HFFc6 (cell line): ENCODE results near the gene RENBP. TPM values are rescaled to one million over a fixed set of nuclear protein-coding genes. Genes with fewer than 3 reads are reported as not detected.
"Not testable (repeated sequence)": the region's sequence is repeated elsewhere in the genome, so short reads cannot be mapped to it uniquely, and the experiment has no call there.

Experiments
- DNase-seq: peaks from one replicate; pipeline ENCODE4 v3.0.0-alpha.2; 2018
- H3K27ac Mint-ChIP-seq: 2 replicates; pipeline ENCODE4 v1.8.0; 2020; ENCODE audit warnings: mild to moderate bottlenecking, mixed read lengths
- H3K27me3 Mint-ChIP-seq: 2 replicates; pipeline ENCODE4 v1.8.0; 2021; ENCODE audit warnings: mild to moderate bottlenecking, moderate library complexity, mixed read lengths; ENCODE audit not compliant: insufficient read depth
- H3K36me3 Mint-ChIP-seq: 2 replicates; pipeline ENCODE4 v1.8.0; 2021; ENCODE audit warnings: low read depth, mixed read lengths
- H3K4me1 Mint-ChIP-seq: 2 replicates; pipeline ENCODE4 v1.8.0; 2020; ENCODE audit warnings: low read depth, mixed read lengths
- H3K4me3 Mint-ChIP-seq: 2 replicates; pipeline ENCODE4 v1.8.0; 2020; ENCODE audit warnings: mild to moderate bottlenecking, moderate library complexity, mixed read lengths
- H3K9me3 Mint-ChIP-seq: 2 replicates; pipeline ENCODE4 v1.8.0; 2020; ENCODE audit warnings: mild to moderate bottlenecking, mixed read lengths
- CTCF ChIP-seq: fragments of 200-600 bp; sonication (generic); IDR thresholded peaks from 2 replicates; pipeline ENCODE4 v1.5.0; 2021; ENCODE audit warnings: antibody characterized with exemption, mild to moderate bottlenecking
- total RNA-seq, 6 experiments: library from RNA; stranded (reverse); fragmentation: NEBNext Ultra II Directional; extraction: Animal tissue kit (Norgen Biotek cat#: 25700); gene quantifications; 2 replicates in 1 of 6; 3 replicates in 5 of 6; pipeline ENCODE4 v1.2.3, GENCODE V29; 2021

Gene RENBP
- total RNA-seq, 6 experiments from 2014 or later, result 0.23 to 0.75 (median 0.40) TPM; not detected in 2

GRCh38 chrX:153981231-153981630 is 36.8 kb upstream of the RENBP start:
- peaks cover 3% of the 10 kb centered on the region; the same call in 1 of the 2 replicates for H3K27me3 Mint-ChIP-seq
- no peak overlapping the region for H3K4me3 Mint-ChIP-seq
- no peaks in the 10 kb centered on the region for H3K9me3 Mint-ChIP-seq
- peaks cover 12% of the 10 kb centered on the region; the same call in 1 of the 2 replicates for H3K4me1 Mint-ChIP-seq
- no peak for TF ChIP-seq CTCF
- no peaks in the 10 kb centered on the region for H3K36me3 Mint-ChIP-seq
- DNase-seq, result no peak
- no peak overlapping the region; the same call in 1 of the 2 replicates for H3K27ac Mint-ChIP-seq

GRCh38 chrX:153980394-153980793 is 36.0 kb upstream of the RENBP start:
- DNase-seq, H3K9me3 Mint-ChIP-seq, H3K27me3 Mint-ChIP-seq, H3K4me3 Mint-ChIP-seq, H3K36me3 Mint-ChIP-seq, H3K27ac Mint-ChIP-seq, H3K4me1 Mint-ChIP-seq: not testable (repeated sequence)

GRCh38 chrX:153974726-153975286 is 30.4 kb upstream of the RENBP start:
- no peaks in the 10 kb centered on the region for H3K9me3 Mint-ChIP-seq
- peaks cover 2% of the 10 kb centered on the region for H3K27me3 Mint-ChIP-seq
- H3K27ac Mint-ChIP-seq, result no peak overlapping the region
- H3K4me1 Mint-ChIP-seq, result peaks cover 13% of the 10 kb centered on the region; the same call in 1 of the 2 replicates
- TF ChIP-seq CTCF, result no peak
- DNase-seq, result no peak
- H3K36me3 Mint-ChIP-seq, result peaks cover 4% of the 10 kb centered on the region
- no peak overlapping the region for H3K4me3 Mint-ChIP-seq

- Mint-ChIP-seq H3K9me3 (no peaks in the 10 kb centered on the region), H3K27ac (peak overlapping the region; percentile 54; the same call in 1 of the 2 replicates), H3K36me3 (peaks cover 8% of the 10 kb centered on the region), H3K4me1 (peaks cover 13% of the 10 kb centered on the region; the same call in 1 of the 2 replicates), H3K27me3 (peaks cover 2% of the 10 kb centered on the region), H3K4me3 (no peak overlapping the region)
- DNase-seq, result no peak
- TF ChIP-seq CTCF, result no peak
Measured at GRCh38 chrX:153974003-153974725, 29.7 kb upstream of the RENBP start.

GRCh38 chrX:153973127-153974002 is 28.9 kb upstream of the RENBP start:
- DNase-seq, result no peak
- peaks cover 15% of the 10 kb centered on the region for H3K4me1 Mint-ChIP-seq
- peak overlapping the region; percentile 93 for H3K27ac Mint-ChIP-seq
- H3K36me3 Mint-ChIP-seq, result peaks cover 8% of the 10 kb centered on the region
- H3K4me3 Mint-ChIP-seq, result peak overlapping the region; percentile 90
- H3K27me3 Mint-ChIP-seq, result peaks cover 2% of the 10 kb centered on the region
- H3K9me3 Mint-ChIP-seq, result no peaks in the 10 kb centered on the region
- no peak for TF ChIP-seq CTCF
